H1 (cell line): ENCODE measurements around the gene CUEDC1. TPM values are rescaled to one million over a fixed set of nuclear protein-coding genes. Genes with fewer than 3 reads are reported as not detected.

Source experiments
- CTCF ChIA-PET: fragments of 300-600 bp; sonication (Branson Sonifier 250); formaldehyde crosslinking; loops from one replicate; lab custom pipeline; 2021; ENCODE audit not compliant: partially characterized antibody; lab: Charles Lee
- POLR2A ChIA-PET: fragments of 300-600 bp; sonication (Branson Sonifier 250); formaldehyde crosslinking; loops from one replicate; lab custom pipeline; 2021; ENCODE audit warnings: inconsistent platforms; ENCODE audit not compliant: partially characterized antibody; lab: Charles Lee
- DNase-seq, 2 experiments: peaks; one replicate each; pipeline versions ENCODE4 v3.0.0 to v3.0.0-alpha.2; 2010 to 2022; ENCODE audit warnings: low spot score in 2 of 2, low read depth in 1 of 2, mixed read lengths in 1 of 2
- FAIRE-seq: peaks from 2 replicates; lab custom pipeline; 2011; peaks lifted over from hg19 to GRCh38; lab: Jason Lieb, UNC
- H2AFZ ChIP-seq: 2 replicates; pipeline ENCODE4 v1.8.1; 2012; ENCODE audit warnings: low read length, inconsistent platforms
- H2AK5ac ChIP-seq: 2 replicates; pipeline ENCODE4 v1.6.1; 2013; ENCODE audit warnings: low read depth, low read length
- H2BK120ac ChIP-seq: replicated peaks from 2 replicates; pipeline ENCODE3; 2013; ENCODE audit warnings: low read depth, low read length, inconsistent platforms
- H2BK12ac ChIP-seq: 2 replicates; pipeline ENCODE4 v1.6.1; 2013; ENCODE audit warnings: low read depth, low read length
- H2BK15ac ChIP-seq: 2 replicates; pipeline ENCODE4 v1.6.1; 2013; ENCODE audit warnings: low read length
- H2BK20ac ChIP-seq: 2 replicates; pipeline ENCODE4 v1.6.1; 2013; ENCODE audit warnings: low read length
- H2BK5ac ChIP-seq: 2 replicates; pipeline ENCODE4 v1.6.1; 2013; ENCODE audit warnings: low read depth, low read length
- H3K14ac ChIP-seq: 2 replicates; pipeline ENCODE4 v1.6.1; 2013; ENCODE audit warnings: inconsistent platforms; ENCODE audit not compliant: insufficient read length
- H3K18ac ChIP-seq: 2 replicates; pipeline ENCODE4 v1.6.1; 2013; ENCODE audit warnings: low read length; ENCODE audit errors: extremely low read depth
- H3K23ac ChIP-seq: 2 replicates; pipeline ENCODE4 v1.6.1; 2013; ENCODE audit warnings: inconsistent platforms; ENCODE audit not compliant: insufficient read length
- H3K23me2 ChIP-seq: 2 replicates; pipeline ENCODE4 v1.6.1; 2013; ENCODE audit warnings: low read depth, low read length
- H3K27ac ChIP-seq: 2 replicates; pipeline ENCODE4 v1.6.1; 2011; ENCODE audit warnings: low read depth, low read length, inconsistent platforms
- H3K27me3 ChIP-seq, 4 experiments: replicated peaks in 1 of 4; 1 replicate in 1 of 4; 2 replicates in 3 of 4; pipeline versions ENCODE4 v1.6.1 to v1.8.1; 2011 to 2013; ENCODE audit warnings: low read length in 3 of 4, mild to moderate bottlenecking in 3 of 4, inconsistent platforms in 2 of 4, mixed read lengths in 2 of 4, moderate library complexity in 1 of 4; ENCODE audit not compliant: control insufficient read depth in 3 of 4, insufficient read depth in 3 of 4; ENCODE audit errors: extremely low read depth in 1 of 4
- H3K36me3 ChIP-seq, 4 experiments: 2 replicates each; pipeline versions ENCODE4 v1.6.1 to v1.8.1; 2011 to 2013; ENCODE audit warnings: mild to moderate bottlenecking in 4 of 4, low read length in 3 of 4, moderate library complexity in 2 of 4, control low read depth in 1 of 4, inconsistent platforms in 1 of 4; ENCODE audit not compliant: insufficient read depth in 4 of 4, control insufficient read depth in 2 of 4
- H3K4ac ChIP-seq: replicated peaks from 2 replicates; pipeline ENCODE3; 2013; ENCODE audit warnings: low read length, low read depth, mixed read lengths, inconsistent platforms; ENCODE audit not compliant: insufficient read length
- H3K4me1 ChIP-seq, 4 experiments: replicated peaks in 1 of 4; 1 replicate in 1 of 4; 2 replicates in 3 of 4; pipeline versions ENCODE4 v1.6.1 to v1.8.1; 2011 to 2013; ENCODE audit warnings: low read length in 3 of 4, inconsistent platforms in 2 of 4, mixed read lengths in 1 of 4; ENCODE audit not compliant: insufficient read depth in 4 of 4, control insufficient read depth in 3 of 4
- H3K4me2 ChIP-seq, 2 experiments: 2 replicates each; pipeline versions ENCODE4 v1.6.1 to v1.8.1; 2011 to 2013; ENCODE audit warnings: low read depth in 2 of 2, low read length in 2 of 2, control low read depth in 1 of 2, inconsistent platforms in 1 of 2, mild to moderate bottlenecking in 1 of 2; ENCODE audit not compliant: insufficient read depth in 1 of 2
- H3K4me3 ChIP-seq, 4 experiments: fragments of 200-600, 300-600 bp in 1 of 4; sonication (generic), shearing (Covaris generic), sonication (Bioruptor Twin) in 1 of 4; 2 replicates each; pipeline versions ENCODE4 v1.5.1 to v1.8.1; 2011 to 2016; ENCODE audit warnings: low read length in 4 of 4, low read depth in 3 of 4, control low read depth in 2 of 4, inconsistent platforms in 2 of 4, mild to moderate bottlenecking in 2 of 4, mixed read lengths in 1 of 4, moderate library complexity in 1 of 4; ENCODE audit not compliant: insufficient read depth in 2 of 4; ENCODE audit errors: extremely low read depth in 1 of 4
- H3K56ac ChIP-seq: replicated peaks from 2 replicates; pipeline ENCODE3; 2013; ENCODE audit warnings: low read depth, mild to moderate bottlenecking, mixed read lengths, low read length, inconsistent platforms; ENCODE audit not compliant: insufficient read length
- H3K79me1 ChIP-seq: 2 replicates; pipeline ENCODE4 v1.6.1; 2013; ENCODE audit warnings: low read depth, low read length, control low read depth
- H3K79me2 ChIP-seq, 2 experiments: 2 replicates each; pipeline versions ENCODE4 v1.6.1 to v1.8.1; 2012 to 2013; ENCODE audit warnings: low read length in 2 of 2, mild to moderate bottlenecking in 2 of 2, inconsistent platforms in 1 of 2; ENCODE audit not compliant: insufficient read depth in 2 of 2, control insufficient read depth in 1 of 2
- H3K9ac ChIP-seq, 4 experiments: replicated peaks in 1 of 4; 1 replicate in 1 of 4; 2 replicates in 3 of 4; pipeline versions ENCODE4 v1.6.1 to v1.8.1; 2011 to 2013; ENCODE audit warnings: low read depth in 3 of 4, low read length in 3 of 4, control low read depth in 2 of 4, mild to moderate bottlenecking in 2 of 4, moderate library complexity in 2 of 4, inconsistent platforms in 1 of 4; ENCODE audit errors: extremely low read depth in 1 of 4
- H3K9me3 ChIP-seq, 2 experiments: 2 replicates each; pipeline versions ENCODE4 v1.6.1 to v1.8.1; 2012 to 2013; ENCODE audit warnings: mild to moderate bottlenecking in 2 of 2, moderate library complexity in 2 of 2, control low read depth in 1 of 2, inconsistent platforms in 1 of 2, low read depth in 1 of 2, low read length in 1 of 2, mixed read lengths in 1 of 2; ENCODE audit not compliant: insufficient read depth in 2 of 2
- H4K20me1 ChIP-seq, 2 experiments: replicated peaks in 1 of 2; 2 replicates each; pipeline versions ENCODE3 to v1.8.1; 2011 to 2013; ENCODE audit warnings: inconsistent platforms in 2 of 2, low read length in 2 of 2, mild to moderate bottlenecking in 1 of 2; ENCODE audit not compliant: insufficient read depth in 2 of 2, control insufficient read depth in 1 of 2
- H4K5ac ChIP-seq: 2 replicates; pipeline ENCODE4 v1.6.1; 2013; ENCODE audit warnings: low read length, low read depth, mixed read lengths, inconsistent platforms; ENCODE audit not compliant: insufficient read length
- H4K8ac ChIP-seq: 2 replicates; pipeline ENCODE4 v1.8.0; 2013; ENCODE audit warnings: mild to moderate bottlenecking, moderate library complexity, low read length, inconsistent platforms; ENCODE audit not compliant: insufficient read depth; ENCODE audit errors: extremely low read depth
- H4K91ac ChIP-seq: replicated peaks from 2 replicates; pipeline ENCODE3; 2013; ENCODE audit warnings: low read length, mixed read lengths, inconsistent platforms; ENCODE audit not compliant: insufficient read length
- EZH2 ChIP-seq: fragments of 200-600 bp; sonication (generic); IDR thresholded peaks from 2 replicates; pipeline ENCODE4 v1.7.1; 2012; ENCODE audit warnings: low read depth, mild to moderate bottlenecking, moderate library complexity, low read length, inconsistent platforms; ENCODE audit not compliant: severe bottlenecking
- FOSL1 ChIP-seq: IDR thresholded peaks from 2 replicates; pipeline ENCODE4 v1.6.1; 2011; ENCODE audit warnings: mild to moderate bottlenecking, low read depth, low read length, moderate library complexity; ENCODE audit not compliant: insufficient read depth
- JUND ChIP-seq: IDR thresholded peaks from 2 replicates; pipeline ENCODE4 v1.6.1; 2011; ENCODE audit warnings: mild to moderate bottlenecking, improper control_type of control experiment, low read length
- KDM5A ChIP-seq: fragments of 200-600 bp; IDR thresholded peaks from 2 replicates; pipeline ENCODE4 v1.7.1; 2012; ENCODE audit warnings: mild to moderate bottlenecking, low read length, inconsistent platforms, mixed read lengths
- PHF8 ChIP-seq: fragments of 200-600 bp; sonication (generic); conservative IDR thresholded peaks from 2 replicates; pipeline ENCODE4 v1.7.1; 2012; ENCODE audit warnings: low read depth, mild to moderate bottlenecking, inconsistent platforms, low read length, moderate library complexity
- RNF2 ChIP-seq: fragments of 200-900, 300-1000 bp; sonication (generic); IDR thresholded peaks from 2 replicates; pipeline ENCODE4 v1.7.1; 2016; ENCODE audit warnings: borderline replicate concordance, low read depth, mild to moderate bottlenecking, antibody characterized with exemption, low read length; ENCODE audit not compliant: poor library complexity, severe bottlenecking; ENCODE audit errors: missing control alignments
- SUZ12 ChIP-seq: fragments of 200-600 bp; sonication (generic); IDR thresholded peaks from 2 replicates; pipeline ENCODE4 v1.6.1; 2012; ENCODE audit warnings: mild to moderate bottlenecking, inconsistent platforms, low read length, moderate library complexity, mixed read lengths
- TBP ChIP-seq: IDR thresholded peaks from 2 replicates; pipeline ENCODE4 v1.6.1; 2011; ENCODE audit warnings: low read depth, low read length, improper control_type of control experiment
- WGBS, 2 experiments: shearing (Covaris generic) in 1 of 2; methylation state at CpG; one replicate each; pipeline versions ENCODE4 v1.1.6 to v1.1.7; 2013 to 2015; ENCODE audit warnings: low lambda C conversion rate in 2 of 2, mixed read lengths in 2 of 2, inconsistent platforms in 1 of 2, low coverage in 1 of 2, missing lambda C conversion rate in 1 of 2; ENCODE audit not compliant: insufficient replicate concordance in 2 of 2, insufficient coverage in 1 of 2, insufficient read length in 1 of 2; ENCODE audit errors: extremely low coverage in 1 of 2, missing lambda C conversion rate in 1 of 2; 5-methylcytosine and 5-hydroxymethylcytosine counted together
- polyA plus RNA-seq, 7 experiments: library from polyadenylated mRNA; depleted of rRNA in 3 of 7; stranded (reverse) in 5 of 7; unstranded in 2 of 7; fragments of >200 nt in 5 of 7; fragments of 200-250 nt in 2 of 7; gene quantifications; 1 replicate in 5 of 7; 2 replicates in 1 of 7; 4 replicates in 1 of 7; pipeline versions ENCODE4 v1.2.1 to v1.2.3, GENCODE V29; 2011 to 2013; ENCODE audit warnings: missing spikeins in 2 of 7, mixed read lengths in 2 of 7
- total RNA-seq: library from RNA; stranded (reverse); fragmentation: NEBNext Ultra II Directional; extraction: Animal tissue kit (Norgen Biotek cat#: 25700); gene quantifications from 2 replicates; pipeline ENCODE4 v1.2.1, GENCODE V29; 2021

CUEDC1 gene
- total and polyA plus RNA-seq, 2 of the 8 experiments (the other 6 are each of a cell fraction or from before 2014, with no cell fraction given), result 4.0 to 10.7 TPM

- Histone ChIP-seq H4K20me1 (peaks cover 0 to 15% of the 10 kb centered on the region in 2 experiments), H2BK12ac (no peak overlapping the region), H3K27ac (peak overlapping the region; percentile 70; the same call in 1 of the 2 replicates), H3K9me3 (no peaks in the 10 kb centered on the region), H3K79me1 (peaks cover 5% of the 10 kb centered on the region; the same call in 1 of the 2 replicates), H2AFZ (no peak overlapping the region), H4K91ac (peak overlapping the region; percentile 51), H3K36me3 (peaks cover 0 to 10% (median 4%) of the 10 kb centered on the region in 4 experiments; a peak in 3 of 8 replicates), H2BK5ac (no peak overlapping the region), H3K4ac (no peak overlapping the region), H3K56ac (peak overlapping the region; percentile 5), H4K8ac (no peak overlapping the region), H2AK5ac (no peak overlapping the region), H2BK120ac (no peak overlapping the region), H3K18ac (peak overlapping the region; percentile 75; the same call in 1 of the 2 replicates), H3K4me3 (peak overlapping the region; percentile 73 to 95 (median 80)), H2BK15ac (no peak overlapping the region), H3K4me2 (peak overlapping the region; percentile 78 to 81), H3K4me1 (peaks cover 0 to 2% (median 0%) of the 10 kb centered on the region in 4 experiments; a peak in 3 of 7 replicates), H3K27me3 (no peaks in the 10 kb centered on the region), H3K9ac (peak overlapping the region; percentile 76 to 89 (median 82)), H2BK20ac (no peak overlapping the region), H3K23me2 (peaks cover 9% of the 10 kb centered on the region), H3K79me2 (peaks cover 6 to 50% of the 10 kb centered on the region in 2 experiments), H3K14ac (no peak overlapping the region), H4K5ac (peak overlapping the region; percentile 47), H3K23ac (no peak overlapping the region)
- DNase-seq, result no peak
- FAIRE-seq, result no peak
- POLR2A ChIA-PET, result interaction anchor here (1.0 to 28.0 kb wide), 12 partner anchors 7 to 183 kb away, joined by 3 to 672 read pairs (median 6); partner anchors contain the start of genes CUEDC1, MRPS23 and SRSF1
- CTCF ChIA-PET, result interaction anchor here (1.1 to 3.6 kb wide), 14 partner anchors 8 to 154 kb away, joined by 3 to 35 read pairs (median 5); partner anchors contain the start of gene CUEDC1
- 2% methylated on average over 31 of the region's 38 CpGs; no CpG with 5 or more reads in 1 of the 2 experiments for WGBS, 2 experiments
- TF ChIP-seq KDM5A, result no peak
- peak; percentile 86 for TF ChIP-seq JUND
- TF ChIP-seq RNF2, result no peak
- TF ChIP-seq TBP, result no peak
- no peak for TF ChIP-seq FOSL1
- TF ChIP-seq EZH2, result no peak
- no peak for TF ChIP-seq SUZ12
- no peak for TF ChIP-seq PHF8
Measured at GRCh38 chr17:57986841-57987580, 31.8 kb upstream of the CUEDC1 start.
